Skeletal muscle tissue (tissue), 4 donors: ENCODE results near the gene CKLF. TPM values are rescaled to one million over a fixed set of nuclear protein-coding genes. Genes with fewer than 3 reads are reported as not detected.
A peak's percentile ranks its signal among the peaks of the same experiment; 100 is the strongest.
"Not testable (repeated sequence)": the region's sequence is repeated elsewhere in the genome, so short reads cannot be mapped to it uniquely, and the experiment has no call there.

Experiments used
- H3K27ac ChIP-seq: one replicate; pipeline ENCODE4 v1.7.0; 2013; ENCODE audit warnings: mild to moderate bottlenecking, low read depth, low read length, inconsistent platforms
- H3K27me3 ChIP-seq, 3 donors: one replicate each; pipeline ENCODE4 v1.7.0; 2013; ENCODE audit warnings: low read length in 3 of 3; ENCODE audit not compliant: control insufficient read depth in 3 of 3, insufficient read depth in 3 of 3
- H3K36me3 ChIP-seq, 3 donors: one replicate each; pipeline ENCODE4 v1.7.0; 2013; ENCODE audit warnings: low read length in 3 of 3; ENCODE audit not compliant: control insufficient read depth in 3 of 3, insufficient read depth in 3 of 3
- H3K4me1 ChIP-seq, 3 donors: one replicate each; pipeline ENCODE4 v1.7.0; 2013; ENCODE audit warnings: low read length in 3 of 3, mild to moderate bottlenecking in 3 of 3; ENCODE audit not compliant: control insufficient read depth in 3 of 3, insufficient read depth in 3 of 3
- H3K4me3 ChIP-seq, 3 donors: one replicate each; pipeline ENCODE4 v1.7.0; 2013; ENCODE audit warnings: low read length in 3 of 3
- H3K9ac ChIP-seq, 3 donors: one replicate each; pipeline ENCODE4 v1.7.0; 2013; ENCODE audit warnings: low read length in 3 of 3, mild to moderate bottlenecking in 3 of 3, moderate library complexity in 2 of 3, low read depth in 1 of 3
- H3K9me3 ChIP-seq, 3 donors: one replicate each; pipeline ENCODE4 v1.7.0; 2013; ENCODE audit warnings: low read length in 3 of 3; ENCODE audit not compliant: control insufficient read depth in 3 of 3
- total RNA-seq: library from RNA; depleted of rRNA; stranded (reverse); fragments of >200 nt; gene quantifications from one replicate; pipeline ENCODE4 v1.2.3, GENCODE V29; 2014
- donor health status: Osteomylitis.

CKLF gene
- total RNA-seq, 1 donor from 2014 or later = 34.4 TPM

DNA sequence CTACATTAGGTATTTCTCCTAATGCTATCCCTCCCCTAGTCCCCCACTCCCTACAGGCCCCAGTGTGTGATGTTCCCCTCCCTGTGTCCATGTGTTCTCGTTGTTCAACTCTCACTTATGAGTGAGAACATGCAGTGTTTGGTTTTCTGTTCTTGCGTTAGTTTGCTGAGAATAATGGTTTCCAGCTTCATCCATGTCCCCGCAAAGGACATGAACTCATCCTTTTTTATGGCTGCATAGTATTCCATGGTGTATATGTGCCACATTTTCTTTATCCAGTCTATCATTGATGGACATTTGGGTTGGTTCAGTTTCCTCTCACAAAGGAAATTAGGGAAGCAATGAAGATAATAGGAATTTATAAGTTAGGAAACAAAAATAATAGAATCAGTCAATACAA is 14.9 kb downstream of the CKLF start:
- not testable (repeated sequence) for H3K27ac ChIP-seq, H3K9ac ChIP-seq, H3K36me3 ChIP-seq, H3K9me3 ChIP-seq, H3K27me3 ChIP-seq, H3K4me1 ChIP-seq, H3K4me3 ChIP-seq

DNA sequence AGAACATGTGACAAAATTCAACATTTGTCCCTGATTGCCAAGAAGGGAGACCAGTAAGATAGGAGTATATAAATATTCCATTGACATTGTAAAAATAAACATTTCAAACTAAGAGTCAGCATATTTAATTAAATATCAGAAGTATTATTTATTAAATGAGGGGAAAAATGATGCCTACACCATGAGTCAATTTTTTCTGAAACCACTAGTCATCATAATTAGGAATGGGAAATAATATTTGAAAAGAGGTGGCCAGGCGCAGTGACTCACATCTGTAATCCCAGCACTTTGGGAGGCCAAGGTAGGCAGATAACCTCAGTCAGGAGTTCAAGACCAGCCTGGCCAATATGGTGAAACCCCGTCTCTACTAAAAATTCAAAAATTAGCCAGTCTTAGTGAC is 16.0 kb downstream of the CKLF start:
- no peaks in the 10 kb centered on the region for H3K9me3 ChIP-seq
- H3K36me3 ChIP-seq = peaks cover 0 to 9% (median 6%) of the 10 kb centered on the region in 3 donors
- H3K27ac ChIP-seq = no peak overlapping the region
- H3K27me3 ChIP-seq = peaks cover 0 to 3% (median 0%) of the 10 kb centered on the region in 3 donors
- H3K4me3 ChIP-seq = no peak overlapping the region
- no peak overlapping the region for H3K9ac ChIP-seq
- H3K4me1 ChIP-seq = no peaks in the 10 kb centered on the region

DNA sequence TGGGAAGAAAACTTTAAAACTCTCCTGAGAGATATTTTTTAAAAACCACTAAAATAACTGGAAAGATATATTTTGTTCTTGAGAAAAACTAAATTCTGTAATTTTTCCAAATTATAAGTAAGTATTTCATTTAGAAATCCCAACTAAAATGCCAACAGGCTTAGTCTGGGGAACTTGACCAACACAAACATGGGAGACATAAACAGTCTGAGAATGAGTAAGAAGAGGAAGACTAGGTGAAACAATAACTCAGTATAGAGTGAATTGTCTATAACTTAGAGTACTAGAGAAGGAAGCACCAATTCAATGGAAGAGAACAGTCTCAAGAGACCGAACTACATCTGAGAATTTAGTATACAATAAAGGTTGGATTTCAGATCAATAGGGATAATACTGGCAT is 16.8 kb downstream of the CKLF start:
- Histone ChIP-seq H3K36me3 (peaks cover 0 to 9% (median 6%) of the 10 kb centered on the region in 3 donors), H3K9ac (no peak overlapping the region), H3K4me1 (no peaks in the 10 kb centered on the region), H3K27ac (no peak overlapping the region), H3K27me3 (peaks cover 0 to 3% (median 0%) of the 10 kb centered on the region in 3 donors), H3K9me3 (no peaks in the 10 kb centered on the region), H3K4me3 (no peak overlapping the region)

DNA sequence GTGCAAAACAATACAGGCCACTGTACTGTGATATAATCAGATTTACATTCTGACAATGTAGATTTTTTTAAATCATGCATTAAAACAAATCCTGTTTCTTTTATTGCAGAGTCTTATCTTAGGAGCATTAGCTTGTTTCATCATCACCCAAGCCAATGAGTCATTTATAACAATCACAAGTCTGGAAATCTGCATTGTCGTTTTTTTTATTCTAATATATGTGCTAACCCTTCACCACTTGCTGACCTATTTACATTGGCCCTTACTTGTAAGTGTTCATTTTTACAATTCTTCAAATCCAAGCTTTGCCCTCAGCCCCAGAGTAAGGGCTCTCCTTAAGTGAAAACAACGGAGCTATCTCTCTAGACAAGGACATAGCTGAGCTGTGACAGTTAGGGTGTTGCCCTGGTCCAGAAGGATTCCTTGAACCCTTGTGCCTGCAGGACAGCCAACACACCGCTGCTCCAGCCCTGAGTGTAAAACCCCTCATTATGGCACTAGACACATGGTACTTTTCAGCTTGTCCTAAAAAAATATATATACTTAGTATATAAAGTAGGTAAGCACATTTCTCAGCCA is 17.5 kb downstream of the CKLF start:
- peaks cover 0 to 3% (median 0%) of the 10 kb centered on the region in 3 donors for H3K27me3 ChIP-seq
- no peaks in the 10 kb centered on the region for H3K9me3 ChIP-seq
- H3K27ac ChIP-seq = no peak overlapping the region
- H3K4me1 ChIP-seq = no peaks in the 10 kb centered on the region
- no peak overlapping the region for H3K4me3 ChIP-seq
- no peak overlapping the region for H3K9ac ChIP-seq
- H3K36me3 ChIP-seq = peaks cover 0 to 7% (median 6%) of the 10 kb centered on the region in 3 donors

DNA sequence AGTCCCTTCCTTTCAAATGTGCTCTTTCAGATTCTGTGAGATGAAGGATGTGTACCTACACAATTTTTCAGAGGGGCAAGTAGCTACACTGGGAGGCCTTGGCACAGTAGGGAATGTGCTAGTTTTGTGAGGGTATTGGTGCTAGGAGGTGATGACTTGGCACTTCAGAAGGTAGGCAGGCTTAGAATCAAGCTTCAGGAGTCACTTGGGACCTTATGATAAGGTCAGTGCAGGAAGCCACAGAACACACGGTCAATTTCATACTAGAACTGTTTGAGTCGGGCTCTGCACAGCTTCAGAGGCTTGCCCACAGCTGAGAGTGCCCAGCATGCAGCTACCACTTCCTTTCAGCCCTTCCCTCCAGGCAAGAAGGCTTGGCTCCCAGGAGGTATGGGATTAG is 20.0 kb downstream of the CKLF start:
- Histone ChIP-seq H3K27ac (no peak overlapping the region), H3K36me3 (no peaks in the 10 kb centered on the region), H3K4me3 (no peak overlapping the region), H3K9me3 (no peaks in the 10 kb centered on the region), H3K9ac (no peak overlapping the region), H3K4me1 (no peaks in the 10 kb centered on the region), H3K27me3 (peaks cover 0 to 10% (median 8%) of the 10 kb centered on the region in 3 donors)

DNA sequence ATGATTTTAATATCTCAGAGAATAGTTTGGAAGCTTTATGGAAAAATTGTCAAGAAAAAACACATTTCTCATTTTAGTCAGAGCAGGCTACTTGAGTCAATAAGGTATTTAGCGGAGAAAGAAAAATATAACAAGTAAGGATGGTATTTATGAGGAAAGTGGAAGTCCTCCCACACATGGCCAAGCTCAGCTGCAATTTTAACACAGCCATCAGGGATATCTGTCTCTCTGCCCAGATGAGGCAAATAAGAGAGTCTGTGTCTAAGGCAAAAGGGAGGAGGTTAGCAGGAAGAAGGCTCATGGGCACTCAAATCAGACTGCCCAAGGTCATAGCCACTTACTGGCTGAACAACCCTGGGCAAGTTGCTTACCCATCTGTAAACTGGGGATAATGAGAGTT is 21.7 kb downstream of the CKLF start:
- no peak overlapping the region for H3K27ac ChIP-seq
- peaks cover 11 to 27% (median 25%) of the 10 kb centered on the region in 3 donors for H3K27me3 ChIP-seq
- no peak overlapping the region for H3K9ac ChIP-seq
- H3K4me3 ChIP-seq = no peak overlapping the region
- no peaks in the 10 kb centered on the region for H3K9me3 ChIP-seq
- H3K36me3 ChIP-seq = no peaks in the 10 kb centered on the region
- H3K4me1 ChIP-seq = peaks cover 10 to 12% (median 12%) of the 10 kb centered on the region in 3 donors

DNA sequence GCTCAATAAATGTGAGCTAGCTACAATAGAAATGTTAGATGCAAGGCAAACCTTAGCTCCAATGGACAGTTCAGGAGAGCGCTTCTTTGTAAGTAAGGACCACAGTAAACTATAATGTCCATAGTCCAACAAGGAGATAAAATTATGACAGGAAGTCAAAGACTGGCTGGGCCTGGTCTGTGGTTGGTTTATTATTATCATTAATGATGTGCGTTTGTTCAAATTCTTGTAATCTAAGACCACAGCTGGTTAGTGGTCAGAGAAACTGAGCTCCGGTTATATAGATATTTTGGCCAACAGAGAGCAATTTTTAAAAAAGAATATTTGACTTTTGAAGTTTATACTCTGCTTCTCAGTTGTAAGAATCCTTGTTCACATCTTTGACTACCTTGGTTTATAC is 22.2 kb downstream of the CKLF start:
- Histone ChIP-seq H3K9me3 (no peaks in the 10 kb centered on the region), H3K36me3 (no peaks in the 10 kb centered on the region), H3K27ac (no peak overlapping the region), H3K9ac (no peak overlapping the region), H3K4me1 (peaks cover 13 to 16% (median 13%) of the 10 kb centered on the region in 3 donors), H3K4me3 (no peak overlapping the region), H3K27me3 (peaks cover 11 to 30% (median 29%) of the 10 kb centered on the region in 3 donors)

DNA sequence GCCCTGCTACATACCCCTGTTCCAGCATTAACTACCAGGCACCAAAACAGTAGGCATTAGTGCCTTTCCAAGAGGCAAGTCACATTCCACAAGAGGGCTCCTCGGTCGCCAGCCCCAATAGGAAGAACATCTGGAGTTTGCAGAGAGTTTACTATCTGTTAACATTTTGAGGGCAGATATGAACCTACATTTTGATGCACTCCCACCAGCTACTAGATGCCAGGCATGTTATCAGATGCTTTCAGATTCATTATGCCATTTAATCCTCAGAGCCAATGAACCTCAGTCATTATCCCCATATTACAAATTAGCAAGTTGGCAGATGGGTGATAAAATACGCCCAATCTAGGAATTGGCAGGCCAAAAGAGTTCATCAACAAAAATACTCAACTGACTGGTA is 22.7 kb downstream of the CKLF start:
- Histone ChIP-seq H3K4me3 (no peak overlapping the region), H3K9me3 (no peaks in the 10 kb centered on the region), H3K27me3 (peaks cover 11 to 30% (median 29%) of the 10 kb centered on the region in 3 donors), H3K9ac (no peak overlapping the region), H3K27ac (no peak overlapping the region), H3K4me1 (peaks cover 14 to 20% (median 16%) of the 10 kb centered on the region in 3 donors), H3K36me3 (no peaks in the 10 kb centered on the region)

DNA sequence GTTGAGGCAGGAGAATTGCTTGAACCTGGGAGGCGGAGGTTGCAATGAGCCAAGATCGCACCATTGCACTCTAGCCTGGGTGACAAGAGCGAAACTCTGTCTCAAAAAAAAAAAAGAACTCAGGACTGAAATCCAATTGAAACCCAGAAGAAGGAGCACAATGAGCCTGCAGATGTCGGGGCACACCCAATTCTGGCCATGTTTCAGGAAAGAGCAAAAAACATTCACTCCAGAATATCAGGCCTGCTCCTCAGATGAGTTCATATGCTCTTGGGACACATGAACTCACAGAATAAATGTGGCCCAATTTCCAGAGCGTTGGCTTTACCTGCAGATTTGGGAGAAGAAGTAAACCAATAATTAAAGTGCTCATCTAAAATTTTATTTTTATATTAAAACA is 23.9 kb downstream of the CKLF start:
- H3K9me3 ChIP-seq = no peaks in the 10 kb centered on the region
- no peak overlapping the region for H3K27ac ChIP-seq
- peaks cover 26 to 32% (median 27%) of the 10 kb centered on the region in 3 donors for H3K4me1 ChIP-seq
- H3K36me3 ChIP-seq = no peaks in the 10 kb centered on the region
- H3K27me3 ChIP-seq = peaks cover 11 to 30% (median 29%) of the 10 kb centered on the region in 3 donors
- H3K4me3 ChIP-seq = no peak overlapping the region
- H3K9ac ChIP-seq = no peak overlapping the region

DNA sequence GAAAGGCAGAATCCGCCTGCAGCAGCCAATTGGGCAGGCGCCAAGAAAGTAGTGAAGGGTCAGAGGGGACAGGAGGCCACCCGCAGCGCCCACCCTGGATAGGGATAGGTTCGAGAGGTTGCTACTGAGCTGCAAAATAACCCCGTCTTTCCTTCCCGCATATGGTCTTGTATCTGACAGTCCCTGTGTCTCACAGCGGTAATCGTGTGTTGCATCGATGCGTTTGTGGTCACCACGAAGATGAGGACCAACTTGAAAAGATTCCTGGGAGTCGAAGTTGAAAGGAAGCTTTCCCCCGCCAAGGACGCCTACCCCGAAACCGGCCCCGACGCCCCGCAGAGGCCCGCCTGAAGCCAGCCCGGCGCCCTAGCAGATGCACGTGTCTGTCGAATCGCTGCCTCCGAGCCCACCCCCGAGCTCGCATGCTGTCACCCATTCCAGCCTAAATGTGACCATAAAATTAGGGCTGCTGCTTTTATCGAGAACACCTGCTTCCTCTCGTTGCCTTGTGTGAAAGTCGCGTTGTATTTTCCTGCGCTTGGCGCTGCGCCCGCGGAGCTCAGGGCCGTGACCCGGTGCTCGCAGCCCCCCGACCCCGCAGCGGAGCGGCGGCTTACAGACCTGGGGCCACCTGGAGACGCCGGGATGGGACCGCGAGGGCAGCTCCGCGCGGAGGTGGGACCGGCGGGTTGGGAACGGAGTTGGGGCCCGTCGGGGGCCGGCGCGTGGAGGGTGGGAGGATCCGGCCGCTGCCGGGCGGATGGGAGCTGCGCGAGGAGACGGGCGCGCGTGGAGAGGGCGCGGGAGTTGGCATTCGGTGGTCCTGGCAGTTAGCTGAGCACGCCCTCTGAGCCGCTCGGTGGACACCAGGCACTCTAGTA is 26.5 kb downstream of the CKLF start, which contains the start of gene CMTM2:
Gene CMTM2, plus strand, starts transcription at position 813 of the 881 bp plus-strand sequence. CDS start 145 bp downstream, outside the sequence.
- no peaks in the 10 kb centered on the region for H3K36me3 ChIP-seq

More for the DNA sequence above, 26.5 kb downstream of the CKLF start, which contains the start of gene CMTM2:
- peaks cover 11 to 30% (median 26%) of the 10 kb centered on the region in 3 donors for H3K27me3 ChIP-seq
- H3K4me3 ChIP-seq = peak within 1 kb of the TSS; percentile 24 to 45 (median 31)
- peaks cover 26 to 36% (median 29%) of the 10 kb centered on the region in 3 donors for H3K4me1 ChIP-seq
- H3K9me3 ChIP-seq = no peaks in the 10 kb centered on the region
- no peak within 1 kb of the TSS for H3K27ac ChIP-seq
- peak within 1 kb of the TSS in 1 of 3 donors; percentile 28 for H3K9ac ChIP-seq
